DOHH2 (cell line): ENCODE measurements around the gene TAF5L.
"Not testable (repeated sequence)": the region's sequence is repeated elsewhere in the genome, so short reads cannot be mapped to it uniquely, and the experiment has no call there.

Source experiments
- H3F3A ChIP-seq: fragments of 200-600 bp; sonication (generic), shearing (Covaris generic); 2 replicates; pipeline ENCODE4 v1.6.0; 2016; ENCODE audit warnings: antibody characterized with exemption, mild to moderate bottlenecking; ENCODE audit not compliant: control insufficient read depth, insufficient read depth
- H3K27ac ChIP-seq: fragments of 200-600 bp; sonication (generic); 2 replicates; pipeline ENCODE4 v1.5.1; 2014; ENCODE audit warnings: low read depth, mild to moderate bottlenecking, low read length, moderate library complexity
- H3K27me3 ChIP-seq: fragments of 200-600 bp; sonication (generic); 2 replicates; pipeline ENCODE4 v1.6.1; 2014; ENCODE audit warnings: mild to moderate bottlenecking, low read length, mixed read lengths; ENCODE audit not compliant: control insufficient read depth
- H3K36me3 ChIP-seq: fragments of 200-600 bp; sonication (generic); 2 replicates; pipeline ENCODE4 v1.6.1; 2014; ENCODE audit warnings: mild to moderate bottlenecking, low read length, moderate library complexity, mixed read lengths; ENCODE audit not compliant: control insufficient read depth
- H3K4me1 ChIP-seq: fragments of 200-600 bp; sonication (generic); 2 replicates; pipeline ENCODE4 v1.6.1; 2014; ENCODE audit warnings: mild to moderate bottlenecking, low read length, mixed read lengths; ENCODE audit not compliant: control insufficient read depth
- H3K4me2 ChIP-seq: fragments of 200-600 bp; sonication (generic); 2 replicates; pipeline ENCODE4 v1.6.0; 2014; ENCODE audit warnings: mild to moderate bottlenecking, low read length, moderate library complexity
- H3K4me3 ChIP-seq: fragments of 200-600 bp; sonication (generic); 2 replicates; pipeline ENCODE4 v1.5.1; 2014; ENCODE audit warnings: mild to moderate bottlenecking, low read length, mixed read lengths
- H3K79me2 ChIP-seq: fragments of 200-600 bp; sonication (generic); 2 replicates; pipeline ENCODE4 v1.6.1; 2014; ENCODE audit warnings: mild to moderate bottlenecking, low read length, mixed read lengths; ENCODE audit not compliant: control insufficient read depth
- H3K9me2 ChIP-seq: fragments of 200-600 bp; sonication (generic); replicated peaks from 2 replicates; pipeline ENCODE4 v1.6.1; 2014; ENCODE audit warnings: mild to moderate bottlenecking, low read length, mixed read lengths; ENCODE audit not compliant: control insufficient read depth
- H3K9me3 ChIP-seq: fragments of 200-600 bp; sonication (generic); 2 replicates; pipeline ENCODE4 v1.6.1; 2014; ENCODE audit warnings: antibody characterized with exemption, low read length, mixed read lengths; ENCODE audit not compliant: control insufficient read depth, insufficient read depth
- H4K20me1 ChIP-seq: fragments of 200-600 bp; sonication (generic); 2 replicates; pipeline ENCODE4 v1.6.0; 2014; ENCODE audit warnings: low read depth, mild to moderate bottlenecking, antibody characterized with exemption, low read length, moderate library complexity; ENCODE audit not compliant: control insufficient read depth, insufficient read depth
- CTCF ChIP-seq: fragments of 200-600 bp; sonication (generic); IDR thresholded peaks from one replicate; pipeline ENCODE4 v1.5.1; 2014; ENCODE audit warnings: antibody characterized with exemption, mild to moderate bottlenecking, low read depth, low read length; ENCODE audit not compliant: poor library complexity, severe bottlenecking
- EZH2phosphoT487 ChIP-seq: fragments of 200-600 bp; sonication (generic); IDR thresholded peaks from 2 replicates; pipeline ENCODE4 v1.6.1; 2017; ENCODE audit warnings: borderline replicate concordance, mild to moderate bottlenecking, antibody characterized with exemption, low read length, moderate library complexity, mixed read lengths

Gene TAF5L

DNA sequence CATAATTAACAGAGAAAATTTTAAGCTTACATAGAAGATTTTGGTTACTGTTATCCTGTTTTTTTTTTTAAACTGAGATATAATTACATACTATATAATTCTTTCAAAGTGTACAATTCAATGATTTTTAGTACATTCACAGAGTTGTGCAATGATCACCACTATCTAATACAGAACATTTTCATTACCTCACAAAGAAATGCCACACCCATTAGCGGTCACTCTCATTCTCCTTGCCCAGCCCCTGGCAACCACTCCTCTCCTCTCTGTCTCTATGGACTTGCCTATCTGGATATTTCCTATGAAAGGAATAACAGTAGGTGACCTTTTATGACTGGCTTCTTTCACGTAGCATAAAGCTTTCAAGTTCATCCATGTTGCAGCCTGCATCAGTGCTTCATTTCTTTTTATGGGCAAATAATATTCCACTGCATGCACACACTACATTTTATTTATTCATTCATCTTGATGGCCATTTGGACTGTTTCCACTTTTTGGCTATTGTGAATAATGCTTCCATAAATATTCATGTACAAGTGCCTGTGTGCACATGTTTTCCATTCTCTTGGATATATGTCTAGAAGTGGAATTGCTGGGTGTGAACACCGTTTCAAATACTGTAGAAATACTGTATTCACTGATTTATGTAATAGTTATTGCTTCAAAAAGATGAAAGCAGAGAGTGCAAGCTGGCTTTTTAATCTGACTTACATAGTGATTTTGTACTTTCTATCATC lies 26.5 kb downstream of the TAF5L start:
- Histone ChIP-seq H3K36me3 (peaks cover 72% of the 10 kb centered on the region), H3F3A (no peaks in the 10 kb centered on the region), H3K9me3 (no peaks in the 10 kb centered on the region)

GRCh38 chr1:229597877-229598276 lies 28.0 kb downstream of the TAF5L start:
- no peaks in the 10 kb centered on the region for H3K4me1 ChIP-seq
- TF ChIP-seq CTCF, result no peak
- no peak for TF ChIP-seq EZH2phosphoT487
- H3K79me2 ChIP-seq, result peaks cover 44% of the 10 kb centered on the region
- no peaks in the 10 kb centered on the region for H3K9me2 ChIP-seq
- H3K27me3 ChIP-seq, result no peaks in the 10 kb centered on the region
- H3K9me3 ChIP-seq, result no peaks in the 10 kb centered on the region
- no peak overlapping the region for H3K4me3 ChIP-seq
- no peak overlapping the region for H3K27ac ChIP-seq
- no peak overlapping the region for H3K4me2 ChIP-seq
- no peaks in the 10 kb centered on the region for H3F3A ChIP-seq
- peaks cover 67% of the 10 kb centered on the region for H3K36me3 ChIP-seq
- no peaks in the 10 kb centered on the region for H4K20me1 ChIP-seq

More for the DNA sequence above, 26.5 kb downstream of the TAF5L start:
- TF ChIP-seq CTCF (no peak), EZH2phosphoT487 (no peak)
- H3K4me3 ChIP-seq, result no peak overlapping the region
- no peaks in the 10 kb centered on the region for H3K4me1 ChIP-seq
- H3K79me2 ChIP-seq, result peaks cover 44% of the 10 kb centered on the region
- no peaks in the 10 kb centered on the region for H3K9me2 ChIP-seq
- no peaks in the 10 kb centered on the region for H3K27me3 ChIP-seq
- H4K20me1 ChIP-seq, result no peaks in the 10 kb centered on the region
- no peak overlapping the region for H3K27ac ChIP-seq
- no peak overlapping the region for H3K4me2 ChIP-seq

- Histone ChIP-seq H3K4me2 (no peak overlapping the region), H4K20me1 (no peaks in the 10 kb centered on the region), H3K4me3 (no peak overlapping the region), H3K9me3 (no peaks in the 10 kb centered on the region), H3K9me2 (no peaks in the 10 kb centered on the region), H3K79me2 (peaks cover 44% of the 10 kb centered on the region), H3K36me3 (peaks cover 59% of the 10 kb centered on the region), H3F3A (no peaks in the 10 kb centered on the region), H3K27ac (no peak overlapping the region), H3K4me1 (no peaks in the 10 kb centered on the region), H3K27me3 (no peaks in the 10 kb centered on the region)
- TF ChIP-seq EZH2phosphoT487 (no peak), CTCF (no peak)
Measured at GRCh38 chr1:229596925-229597699, 28.8 kb downstream of the TAF5L start.

DNA sequence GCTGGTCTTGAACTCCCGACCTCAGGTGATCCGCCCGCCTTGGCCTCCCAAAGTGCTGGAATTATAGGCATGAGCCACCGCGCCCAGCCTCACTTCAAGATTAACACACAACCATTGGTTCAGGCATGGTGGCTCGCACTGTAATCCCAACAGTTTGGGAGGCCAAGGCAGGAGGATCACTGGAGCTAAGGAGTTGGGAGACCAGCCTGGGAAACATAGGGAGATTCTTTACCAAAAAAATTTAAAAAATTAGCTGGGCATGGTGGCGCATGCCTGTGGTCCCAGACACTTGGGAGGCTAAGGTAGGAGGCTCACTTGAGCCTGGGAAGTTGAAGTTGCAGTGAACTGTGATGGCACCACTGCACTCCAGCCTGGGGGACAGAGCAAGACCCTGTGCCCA lies 30.0 kb downstream of the TAF5L start:
- H3K4me1 ChIP-seq, H4K20me1 ChIP-seq, H3K9me3 ChIP-seq, H3K27me3 ChIP-seq, H3K27ac ChIP-seq, H3K4me3 ChIP-seq, H3K4me2 ChIP-seq, H3F3A ChIP-seq, H3K9me2 ChIP-seq: not testable (repeated sequence)
- H3K79me2 ChIP-seq, result peaks cover 35% of the 10 kb centered on the region
- peaks cover 47% of the 10 kb centered on the region for H3K36me3 ChIP-seq
